ENCODE data around the gene HIVEP3.

The HIVEP3 gene

GRCh38 chr1:41540886-41541591 is 377.7 kb downstream of the HIVEP3 start:
- Mint-ChIP-seq H3K36me3 (peaks cover 54% of the 10 kb centered on the region), H3K4me3 (no peak overlapping the region), H3K27ac (peak overlapping the region; percentile 69), H3K4me1 (peaks cover 28% of the 10 kb centered on the region), H3K9me3 (no peaks in the 10 kb centered on the region)
- DNase-seq (ENCODE audit: low spot score in 2 of 2) (no peak), ATAC-seq (peak; percentile 42)

DNA sequence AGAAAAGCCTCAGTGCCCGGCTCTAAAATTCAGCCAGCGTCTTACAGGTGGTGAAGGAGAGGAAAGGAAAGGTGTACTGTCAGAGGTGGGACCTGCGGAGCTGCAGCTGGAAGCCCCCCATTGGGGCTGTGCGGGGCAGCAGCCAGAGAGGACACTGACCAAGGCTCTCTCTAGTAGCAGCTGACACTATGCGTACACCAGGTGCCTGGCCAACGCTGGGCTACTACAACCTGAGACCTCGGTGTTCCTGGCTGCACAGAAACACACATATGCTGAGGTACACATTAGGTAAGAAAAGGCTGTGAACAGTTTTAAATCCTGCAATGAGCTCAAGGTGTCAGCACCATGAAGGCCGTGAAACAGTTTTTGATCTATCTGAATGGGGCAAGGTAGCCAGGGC is 378.7 kb downstream of the HIVEP3 start:
- H3K4me3 Mint-ChIP-seq: no peak overlapping the region
- H3K4me1 Mint-ChIP-seq: peaks cover 25% of the 10 kb centered on the region
- H3K27ac Mint-ChIP-seq: peak overlapping the region; percentile 69
- ATAC-seq (no peak), DNase-seq (ENCODE audit: low spot score in 2 of 2) (no peak)
- H3K36me3 Mint-ChIP-seq: peaks cover 53% of the 10 kb centered on the region
- no peaks in the 10 kb centered on the region for H3K9me3 Mint-ChIP-seq

- peaks cover 48% of the 10 kb centered on the region for H3K36me3 Mint-ChIP-seq
- no peak overlapping the region for H3K4me3 Mint-ChIP-seq
- H3K4me1 Mint-ChIP-seq: peaks cover 30% of the 10 kb centered on the region
- ATAC-seq (no peak), DNase-seq (ENCODE audit: low spot score in 2 of 2) (no peak)
- H3K27ac Mint-ChIP-seq: peak overlapping the region; percentile 69
- no peaks in the 10 kb centered on the region for H3K9me3 Mint-ChIP-seq
These were observed 379.3 kb downstream of the HIVEP3 start for GRCh38 chr1:41539418-41539805.

GRCh38 chr1:41538741-41539417 is 379.8 kb downstream of the HIVEP3 start:
- DNase-seq (ENCODE audit: low spot score in 2 of 2) (no peak), ATAC-seq (no peak)
- H3K4me1 Mint-ChIP-seq: peaks cover 35% of the 10 kb centered on the region
- H3K4me3 Mint-ChIP-seq: no peak overlapping the region
- H3K36me3 Mint-ChIP-seq: peaks cover 42% of the 10 kb centered on the region
- no peaks in the 10 kb centered on the region for H3K9me3 Mint-ChIP-seq
- no peak overlapping the region for H3K27ac Mint-ChIP-seq

GRCh38 chr1:41537788-41538351 is 380.9 kb downstream of the HIVEP3 start:
- Mint-ChIP-seq H3K9me3 (no peaks in the 10 kb centered on the region), H3K4me1 (peaks cover 43% of the 10 kb centered on the region), H3K4me3 (no peak overlapping the region), H3K27ac (peak overlapping the region; percentile 12), H3K36me3 (peaks cover 39% of the 10 kb centered on the region)
- DNase-seq (ENCODE audit: low spot score in 2 of 2): no peak
- ATAC-seq: no peak

GRCh38 chr1:41537251-41537650 is 381.5 kb downstream of the HIVEP3 start:
- ATAC-seq (no peak), DNase-seq (ENCODE audit: low spot score in 2 of 2) (no peak)
- peaks cover 42% of the 10 kb centered on the region for H3K36me3 Mint-ChIP-seq
- H3K4me1 Mint-ChIP-seq: peaks cover 45% of the 10 kb centered on the region
- H3K4me3 Mint-ChIP-seq: no peak overlapping the region
- no peaks in the 10 kb centered on the region for H3K9me3 Mint-ChIP-seq
- H3K27ac Mint-ChIP-seq: peak overlapping the region; percentile 12

DNA sequence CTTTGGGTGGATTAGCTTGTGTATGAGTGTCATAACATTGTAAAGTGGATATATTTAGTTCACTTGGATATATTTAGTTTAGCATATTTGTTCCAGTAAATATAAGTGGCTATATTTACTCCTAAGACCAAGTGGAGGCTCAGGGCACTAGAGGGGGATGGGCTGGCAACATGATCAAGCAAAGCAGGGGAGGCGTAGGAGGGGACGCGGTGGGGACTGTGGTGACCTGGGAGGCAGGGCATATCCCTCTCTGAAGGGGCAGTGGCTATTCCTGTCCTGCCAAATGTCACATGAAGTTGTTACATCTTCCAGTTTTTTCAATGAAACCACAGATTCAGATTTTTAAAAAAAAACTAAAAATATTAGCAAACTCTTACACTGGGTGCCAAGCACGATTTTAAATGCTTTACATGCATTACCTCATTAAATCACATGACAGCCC is 382.3 kb downstream of the HIVEP3 start:
- ATAC-seq: no peak
- Mint-ChIP-seq H3K4me1 (peaks cover 45% of the 10 kb centered on the region), H3K36me3 (peaks cover 49% of the 10 kb centered on the region), H3K4me3 (no peak overlapping the region), H3K9me3 (no peaks in the 10 kb centered on the region), H3K27ac (no peak overlapping the region)
- no peak for DNase-seq (ENCODE audit: low spot score in 2 of 2)

DNA sequence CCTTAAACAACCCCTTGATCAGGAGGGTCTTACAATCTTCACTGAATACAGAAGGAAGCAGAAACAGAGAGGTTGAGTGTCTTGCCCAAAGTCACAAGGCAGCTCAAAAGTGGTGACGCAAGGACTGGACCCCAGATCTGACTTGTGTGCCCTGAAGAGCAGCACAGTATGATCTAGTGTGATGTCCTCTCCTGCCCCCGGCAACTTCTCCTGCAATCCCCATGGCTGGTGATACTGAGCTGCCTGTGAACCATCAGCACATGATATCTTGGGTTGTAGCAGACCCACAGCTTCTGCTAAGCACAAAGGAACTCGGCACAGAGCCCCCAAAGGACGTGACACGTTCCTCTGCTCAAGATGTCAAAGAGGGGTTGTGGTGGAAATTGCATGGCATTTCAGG is 383.0 kb downstream of the HIVEP3 start:
- peaks cover 44% of the 10 kb centered on the region for H3K4me1 Mint-ChIP-seq
- H3K27ac Mint-ChIP-seq: no peak overlapping the region
- no peak for DNase-seq (ENCODE audit: low spot score in 2 of 2)
- H3K36me3 Mint-ChIP-seq: peaks cover 54% of the 10 kb centered on the region
- H3K9me3 Mint-ChIP-seq: no peaks in the 10 kb centered on the region
- no peak overlapping the region for H3K4me3 Mint-ChIP-seq
- no peak for ATAC-seq

GRCh38 chr1:41535276-41535675 is 383.4 kb downstream of the HIVEP3 start:
- no peak for ATAC-seq
- H3K36me3 Mint-ChIP-seq: peaks cover 56% of the 10 kb centered on the region
- DNase-seq (ENCODE audit: low spot score in 2 of 2): no peak
- H3K27ac Mint-ChIP-seq: no peak overlapping the region
- peaks cover 44% of the 10 kb centered on the region for H3K4me1 Mint-ChIP-seq
- H3K9me3 Mint-ChIP-seq: no peaks in the 10 kb centered on the region
- no peak overlapping the region for H3K4me3 Mint-ChIP-seq

DNA sequence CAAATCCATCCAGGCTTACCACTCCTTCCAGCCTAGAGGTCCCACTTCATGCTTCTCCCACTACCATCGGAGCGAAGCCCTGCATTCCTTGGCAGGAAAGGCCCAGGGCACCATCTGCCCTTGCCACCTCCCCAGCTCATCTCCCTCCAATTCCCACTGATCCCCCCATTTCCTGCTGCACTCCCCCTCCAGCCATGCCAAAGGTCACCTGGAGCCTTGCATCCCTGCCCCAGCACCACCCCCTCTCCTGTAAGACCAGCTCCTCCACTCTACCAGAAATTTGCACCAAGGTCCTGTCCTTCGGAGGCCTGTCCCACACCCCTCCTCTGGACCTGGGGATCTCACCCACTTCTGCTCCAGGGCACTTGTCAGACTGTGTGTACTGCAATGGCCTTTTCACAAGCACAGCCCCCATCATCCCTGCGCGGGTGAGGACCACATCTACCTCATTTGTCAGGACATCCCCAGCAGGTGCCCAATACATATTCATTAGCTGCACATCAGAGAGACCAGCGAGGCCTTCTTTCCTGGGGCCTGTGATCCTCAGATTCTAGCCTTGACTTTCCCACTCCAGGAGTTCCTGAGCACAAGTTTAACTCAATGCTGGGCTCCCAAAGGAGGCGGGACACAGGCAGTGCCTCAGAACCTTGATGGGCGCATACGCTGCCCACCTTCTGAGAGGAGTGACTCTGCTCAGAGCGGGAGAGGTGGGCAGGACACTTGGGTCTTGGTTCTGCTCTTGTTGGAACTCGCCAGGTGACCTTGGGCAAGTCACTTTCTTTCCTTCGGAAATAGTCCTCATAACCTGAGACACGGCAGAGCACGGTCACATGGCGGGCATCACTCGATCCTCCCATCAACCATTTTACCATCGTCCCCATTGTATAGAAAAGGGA is 384.3 kb downstream of the HIVEP3 start:
- H3K36me3 Mint-ChIP-seq: peaks cover 52% of the 10 kb centered on the region
- ATAC-seq (no peak), DNase-seq (ENCODE audit: low spot score in 2 of 2) (no peak)
- H3K4me1 Mint-ChIP-seq: peaks cover 51% of the 10 kb centered on the region
- H3K4me3 Mint-ChIP-seq: no peak overlapping the region
- peaks cover 6% of the 10 kb centered on the region for H3K9me3 Mint-ChIP-seq
- peak overlapping the region; percentile 72 for H3K27ac Mint-ChIP-seq

GRCh38 chr1:41533731-41534080 is 385.0 kb downstream of the HIVEP3 start:
- Mint-ChIP-seq H3K9me3 (peaks cover 6% of the 10 kb centered on the region), H3K4me1 (peaks cover 59% of the 10 kb centered on the region), H3K36me3 (peaks cover 46% of the 10 kb centered on the region), H3K27ac (peak overlapping the region; percentile 72), H3K4me3 (no peak overlapping the region)
- DNase-seq (ENCODE audit: low spot score in 2 of 2): no peak
- no peak for ATAC-seq

DNA sequence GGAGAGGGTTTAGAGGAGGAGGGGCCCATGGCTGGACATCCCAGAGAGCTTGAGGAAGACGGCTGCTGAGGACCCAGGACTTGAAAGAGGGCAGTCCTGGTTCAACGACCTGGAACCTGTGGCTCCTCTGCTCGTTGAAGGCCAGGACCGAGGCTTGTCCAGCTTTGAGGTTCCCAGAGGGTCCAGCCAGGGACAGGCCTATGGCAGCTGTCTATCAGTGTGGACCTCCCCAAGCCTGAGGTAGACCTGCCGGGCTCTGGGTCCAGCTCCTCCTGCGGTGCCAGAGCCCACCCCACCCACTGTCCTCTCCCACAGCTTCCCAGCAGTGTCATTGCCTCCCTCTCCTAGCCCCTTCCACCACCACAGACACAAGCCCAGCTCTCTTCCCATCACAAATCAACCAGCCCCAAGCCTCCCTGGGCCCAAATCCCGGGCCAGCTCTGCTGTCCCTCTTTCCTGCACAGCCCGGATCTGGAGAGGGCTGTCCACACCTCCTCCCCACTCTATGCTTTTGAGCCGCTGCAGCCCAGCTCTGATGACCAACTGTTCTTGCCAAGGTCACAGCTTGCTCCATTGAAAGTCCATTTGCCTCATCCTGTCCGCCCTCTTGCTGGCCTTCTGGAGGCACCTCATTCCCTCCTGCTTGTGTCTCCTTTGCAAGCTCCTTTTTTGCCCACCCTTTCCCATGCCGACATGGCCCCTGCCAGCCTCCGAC is 385.5 kb downstream of the HIVEP3 start:
- ATAC-seq: no peak
- DNase-seq (ENCODE audit: low spot score in 2 of 2): no peak
- H3K4me3 Mint-ChIP-seq: no peak overlapping the region
- peak overlapping the region; percentile 72 for H3K27ac Mint-ChIP-seq
- H3K9me3 Mint-ChIP-seq: peaks cover 6% of the 10 kb centered on the region
- H3K36me3 Mint-ChIP-seq: peaks cover 40% of the 10 kb centered on the region
- H3K4me1 Mint-ChIP-seq: peaks cover 61% of the 10 kb centered on the region

GRCh38 chr1:41532206-41532975 is 386.3 kb downstream of the HIVEP3 start:
- Mint-ChIP-seq H3K4me3 (no peak overlapping the region), H3K27ac (peak overlapping the region; percentile 72), H3K36me3 (peaks cover 39% of the 10 kb centered on the region), H3K4me1 (peaks cover 66% of the 10 kb centered on the region), H3K9me3 (peaks cover 6% of the 10 kb centered on the region)
- DNase-seq (ENCODE audit: low spot score in 2 of 2): no peak
- ATAC-seq: no peak

DNA sequence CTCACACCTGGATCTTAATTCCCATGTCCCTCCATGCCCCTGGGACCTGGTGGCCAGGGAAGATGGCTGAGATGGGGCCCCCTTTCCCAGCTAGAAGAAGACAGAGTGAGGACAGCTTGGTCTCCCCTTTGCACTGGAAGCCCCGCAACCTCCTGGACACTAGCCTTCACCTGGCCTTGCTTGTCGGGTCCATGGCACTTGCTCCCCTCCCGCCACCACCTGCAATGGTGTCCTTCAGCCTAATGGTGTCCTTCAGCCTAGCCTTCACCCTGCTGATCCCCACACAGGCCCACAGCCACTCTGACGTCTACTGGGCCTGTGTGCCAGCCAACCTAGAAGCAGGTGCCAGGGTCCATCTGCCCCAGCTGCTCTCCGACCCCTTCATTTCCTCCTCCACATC is 388.3 kb downstream of the HIVEP3 start:
- H3K4me1 Mint-ChIP-seq: peaks cover 80% of the 10 kb centered on the region
- peak overlapping the region; percentile 72 for H3K27ac Mint-ChIP-seq

More for the DNA sequence above, 388.3 kb downstream of the HIVEP3 start:
- ATAC-seq: no peak
- DNase-seq (ENCODE audit: low spot score in 2 of 2): no peak
- H3K4me3 Mint-ChIP-seq: no peak overlapping the region
- H3K9me3 Mint-ChIP-seq: peaks cover 9% of the 10 kb centered on the region
- peaks cover 36% of the 10 kb centered on the region for H3K36me3 Mint-ChIP-seq
